GM18511 (cell line): ENCODE data around the gene MFRP.

Source experiments
- ATAC-seq: cut with Tn5 transposase; IDR thresholded peaks from one replicate; pipeline ENCODE4 v1.9.1; 2021; ENCODE audit warnings: mild to moderate bottlenecking, moderate library complexity; ENCODE audit not compliant: unreplicated experiment

The MFRP gene

GRCh38 chr11:119373059-119373920 lies 26.8 kb upstream of the MFRP start:
- no peak for ATAC-seq

GRCh38 chr11:119372260-119373058 lies 26.0 kb upstream of the MFRP start:
- ATAC-seq: no peak

GRCh38 chr11:119371778-119372182 lies 25.3 kb upstream of the MFRP start:
- ATAC-seq: no peak

GRCh38 chr11:119371067-119371601 lies 24.6 kb upstream of the MFRP start:
- no peak for ATAC-seq

DNA sequence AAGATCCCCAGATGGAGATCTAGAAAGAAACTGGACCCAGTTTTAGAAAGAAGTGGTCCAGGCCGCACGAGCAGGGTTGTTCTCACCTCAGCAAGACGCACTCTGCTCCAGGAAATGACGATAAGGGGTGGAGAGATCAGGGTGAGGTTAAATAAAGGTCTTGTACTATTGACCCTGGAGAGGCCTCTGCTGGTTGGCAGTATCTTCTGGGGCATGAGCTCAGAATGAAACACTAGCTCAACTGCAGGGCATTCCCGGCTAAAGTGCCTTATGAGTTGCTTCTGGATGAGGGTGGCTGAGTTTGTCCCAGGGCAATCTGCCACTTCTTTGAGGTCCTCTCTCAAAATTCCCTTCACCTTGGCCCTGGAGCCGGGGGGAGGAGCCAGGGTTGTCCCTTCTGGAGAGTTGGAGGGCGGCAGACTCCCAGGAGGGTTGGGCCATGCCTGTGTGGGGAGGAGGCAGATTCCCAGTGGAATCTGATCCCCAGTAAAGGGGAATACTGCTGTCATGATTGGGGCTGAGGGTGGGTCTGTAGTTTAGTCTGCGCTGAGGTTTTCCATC lies 24.1 kb upstream of the MFRP start:
- ATAC-seq: no peak

DNA sequence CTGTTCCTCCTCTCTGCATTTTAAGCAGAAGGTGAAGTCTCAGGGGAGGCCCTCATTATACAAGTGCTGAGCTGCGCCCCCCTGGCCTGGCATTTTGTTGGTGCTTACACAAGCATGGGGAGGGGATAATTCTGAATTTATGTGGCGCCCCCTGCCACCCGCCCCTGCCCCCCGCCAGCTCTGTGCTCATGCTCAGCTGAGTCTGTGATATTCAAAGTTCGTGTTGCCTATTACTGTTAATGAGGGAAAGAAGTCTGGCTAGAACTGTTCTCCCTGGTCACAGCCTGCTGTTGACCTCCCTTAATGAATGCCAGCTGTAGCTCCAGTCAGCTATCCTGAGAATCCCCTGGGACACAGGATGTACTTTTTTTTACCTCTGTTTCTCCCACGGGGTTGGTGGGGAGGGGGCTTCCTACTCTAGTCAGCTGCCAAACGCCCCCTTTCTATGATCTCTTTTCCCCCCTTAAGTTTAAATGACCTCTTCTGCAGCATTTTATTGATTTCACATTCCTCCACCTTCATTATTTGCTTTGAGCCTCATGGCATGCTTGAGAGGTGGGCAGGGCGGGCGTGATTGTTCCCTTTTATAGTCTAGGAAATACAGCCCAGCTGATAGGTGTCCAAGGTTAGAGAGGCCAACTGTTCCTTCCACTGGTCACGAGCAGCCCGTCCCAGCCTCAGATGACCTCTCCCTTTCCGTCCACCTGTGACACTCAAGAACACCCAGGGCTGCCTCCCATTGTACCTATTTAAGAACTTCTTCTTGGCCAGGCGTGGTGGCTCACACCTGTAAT lies 22.8 kb upstream of the MFRP start:
- ATAC-seq: no peak

- no peak for ATAC-seq
Measured at GRCh38 chr11:119368121-119369034, 21.9 kb upstream of the MFRP start.

GRCh38 chr11:119367661-119368120 lies 21.2 kb upstream of the MFRP start:
- ATAC-seq: no peak

GRCh38 chr11:119366690-119367620 lies 20.4 kb upstream of the MFRP start:
- no peak for ATAC-seq

DNA sequence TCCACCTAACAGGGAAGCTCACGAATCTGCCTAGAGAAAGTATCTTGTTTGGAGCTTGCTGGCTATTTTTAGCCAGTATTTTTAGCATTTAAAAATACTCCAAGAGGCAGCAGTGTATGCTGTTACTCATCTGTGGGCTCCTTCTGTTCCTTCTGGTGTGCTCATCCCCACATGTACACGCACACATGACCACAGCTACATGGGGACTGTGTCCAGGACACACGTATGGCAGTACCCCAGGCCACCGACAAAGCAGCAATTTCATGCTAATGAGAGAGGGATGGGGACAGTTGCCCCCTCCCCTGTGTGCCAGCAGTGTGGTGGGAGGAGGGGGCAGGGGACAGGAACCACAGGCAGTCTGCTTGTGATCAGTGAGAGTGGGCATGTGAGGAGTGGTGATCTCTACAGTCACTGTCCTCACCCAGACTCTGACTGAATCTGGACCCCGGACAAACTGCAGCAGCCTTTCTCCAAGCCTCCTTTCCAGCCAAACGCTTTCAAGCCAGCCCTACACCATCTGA lies 18.6 kb upstream of the MFRP start:
- no peak for ATAC-seq

DNA sequence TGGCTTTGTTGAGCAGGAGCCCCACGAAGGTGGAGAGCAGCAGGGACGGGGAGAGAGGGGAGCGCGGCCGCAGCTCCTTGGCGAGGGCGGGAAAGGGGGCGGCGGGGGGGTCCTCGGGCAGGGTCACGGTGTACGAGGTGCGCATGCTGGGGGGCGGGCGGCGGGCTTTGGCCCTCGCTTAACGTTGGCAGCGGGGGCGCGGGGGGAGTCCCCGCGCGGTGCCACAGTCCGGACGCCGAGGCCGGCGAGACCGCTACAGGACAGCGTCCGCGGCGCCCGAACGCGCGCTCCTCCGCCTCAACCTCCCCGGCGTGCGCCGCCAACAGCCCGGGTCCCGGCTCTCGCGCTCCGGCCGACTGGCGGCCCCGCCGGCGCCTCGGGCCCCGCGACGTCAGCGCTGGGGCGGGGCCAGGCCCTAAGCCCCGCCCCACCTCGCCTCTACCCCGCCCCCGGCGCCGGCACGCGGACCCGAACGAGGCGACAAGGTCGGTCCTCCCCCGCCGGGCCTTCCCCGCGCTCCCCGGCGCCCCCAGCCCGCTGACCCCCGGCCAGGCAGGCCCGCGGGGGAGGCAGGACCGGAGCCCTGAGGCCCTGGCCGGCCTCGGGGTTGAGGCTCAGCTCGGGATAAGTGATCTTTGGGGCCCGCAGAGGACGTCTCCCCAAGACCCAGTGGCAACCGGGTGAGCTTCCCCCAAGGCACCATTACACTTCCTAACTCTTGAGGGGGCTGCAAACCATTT lies 17.5 kb upstream of the MFRP start:
- no peak for ATAC-seq

GRCh38 chr11:119363081-119363850 lies 16.8 kb upstream of the MFRP start:
- ATAC-seq: no peak

GRCh38 chr11:119362741-119363080 lies 16.2 kb upstream of the MFRP start:
- no peak for ATAC-seq

DNA sequence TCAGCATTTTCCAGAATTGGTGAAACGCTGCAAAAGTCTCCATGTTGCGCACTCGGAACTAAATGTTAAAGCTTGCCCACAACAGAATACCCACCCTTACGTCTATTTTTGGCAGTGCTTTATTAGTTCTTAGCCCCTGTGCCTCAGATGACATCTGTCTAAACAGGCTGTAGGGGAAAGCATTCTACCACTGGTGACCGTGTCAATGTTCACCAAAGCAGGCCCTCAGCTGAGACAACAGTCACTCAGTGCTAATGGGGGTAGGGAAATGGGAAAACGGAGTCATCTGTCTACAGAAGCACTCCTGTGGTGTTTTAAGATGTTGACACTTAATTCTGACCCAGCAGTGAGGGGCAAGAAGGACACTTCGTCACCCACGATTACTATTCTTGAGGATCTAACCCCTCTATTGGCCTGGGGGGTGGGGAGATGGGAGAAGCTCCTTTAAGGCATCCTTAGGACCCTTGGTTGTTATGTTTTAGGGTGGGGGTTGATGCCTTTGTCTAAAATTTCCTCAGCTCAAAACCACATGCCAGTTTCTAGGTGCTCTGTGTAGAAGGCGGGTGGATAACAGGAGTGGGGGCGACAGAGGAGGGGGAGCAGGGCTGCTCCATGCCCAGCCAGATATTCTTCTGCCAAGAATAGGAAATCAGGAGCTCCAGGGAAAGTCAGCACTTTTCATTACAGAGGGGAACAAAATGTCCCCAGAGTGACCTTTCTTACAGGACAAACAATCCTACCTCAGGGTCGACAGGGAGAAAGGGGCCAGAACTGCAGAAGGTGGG lies 15.6 kb upstream of the MFRP start:
- ATAC-seq: no peak

DNA sequence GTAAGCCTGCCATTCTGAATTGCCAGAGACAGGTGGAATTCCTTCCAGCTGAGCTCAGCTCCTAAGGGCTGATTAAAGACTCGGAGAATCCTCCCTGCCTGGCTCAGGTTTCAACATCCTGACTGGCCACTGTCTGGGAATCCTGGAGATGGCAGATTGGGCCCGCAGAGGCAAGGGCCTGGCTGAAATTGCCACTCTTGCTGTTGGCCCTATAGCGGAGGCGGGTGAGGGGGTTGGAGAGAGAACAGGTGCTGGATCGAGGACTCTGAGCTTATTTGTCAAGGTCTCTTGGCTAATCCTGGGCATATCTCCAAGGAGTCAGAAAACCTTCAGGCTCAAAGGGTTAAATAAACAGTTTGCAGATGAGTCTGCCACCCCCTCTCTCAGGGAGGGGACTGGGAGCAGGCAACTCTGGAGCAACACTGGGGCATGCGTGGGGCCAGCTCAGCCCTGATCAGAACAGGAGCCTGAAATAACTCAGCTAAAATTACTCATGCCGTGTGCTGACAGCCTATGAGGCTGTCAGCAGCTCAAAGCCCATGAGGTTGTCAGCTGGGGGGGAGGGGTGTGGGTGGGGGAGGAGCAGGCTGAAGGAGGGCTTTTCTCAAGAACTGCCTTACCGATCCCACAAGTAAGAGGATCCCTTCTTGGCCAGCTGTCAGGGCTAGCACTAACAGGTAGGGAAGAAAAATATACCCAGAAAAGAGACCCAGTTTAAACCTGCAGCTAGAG lies 14.7 kb upstream of the MFRP start:
- ATAC-seq: no peak
